Liver (tissue), 9 donors: Measurements from ENCODE around the gene FGD4. TPM values are rescaled to one million over a fixed set of nuclear protein-coding genes. Genes with fewer than 3 reads are reported as not detected.

Experiments used
- DNase-seq: peaks from one replicate; pipeline ENCODE4 v3.0.0-alpha.2; 2017; ENCODE audit warnings: low spot score
- H3K27ac ChIP-seq, 2 donors: one replicate each; pipeline ENCODE4 v1.7.0; 2013; ENCODE audit warnings: inconsistent platforms in 2 of 2, low read length in 2 of 2, control low read depth in 1 of 2, low read depth in 1 of 2, mild to moderate bottlenecking in 1 of 2
- H3K27me3 ChIP-seq, 4 donors: one replicate each; pipeline versions ENCODE4 v1.6.1 to v1.7.0; 2013; ENCODE audit warnings: low read length in 3 of 4, inconsistent platforms in 1 of 4, mild to moderate bottlenecking in 1 of 4, moderate library complexity in 1 of 4; ENCODE audit not compliant: control insufficient read depth in 4 of 4, insufficient read depth in 4 of 4
- H3K36me3 ChIP-seq, 4 donors: one replicate each; pipeline versions ENCODE4 v1.6.1 to v1.7.0; 2013; ENCODE audit warnings: low read length in 3 of 4, mild to moderate bottlenecking in 3 of 4, low read depth in 1 of 4, moderate library complexity in 1 of 4; ENCODE audit not compliant: control insufficient read depth in 4 of 4, insufficient read depth in 3 of 4
- H3K4me1 ChIP-seq, 4 donors: one replicate each; pipeline versions ENCODE4 v1.6.1 to v1.7.0; 2013; ENCODE audit warnings: low read length in 3 of 4, mild to moderate bottlenecking in 3 of 4, moderate library complexity in 1 of 4; ENCODE audit not compliant: control insufficient read depth in 4 of 4, insufficient read depth in 4 of 4
- H3K4me3 ChIP-seq, 3 donors: one replicate each; pipeline versions ENCODE4 v1.6.1 to v1.7.0; 2013; ENCODE audit warnings: low read length in 3 of 3, control low read depth in 1 of 3, low read depth in 1 of 3, mild to moderate bottlenecking in 1 of 3
- H3K9ac ChIP-seq, 2 donors: one replicate each; pipeline ENCODE4 v1.7.0; 2013; ENCODE audit warnings: low read length in 2 of 2, mild to moderate bottlenecking in 2 of 2, moderate library complexity in 2 of 2, control low read depth in 1 of 2, low read depth in 1 of 2
- H3K9me3 ChIP-seq, 4 donors: one replicate each; pipeline versions ENCODE4 v1.6.1 to v1.7.0; 2013; ENCODE audit warnings: low read length in 3 of 4; ENCODE audit not compliant: control insufficient read depth in 4 of 4
- EGR1 ChIP-seq, 2 donors: IDR thresholded peaks; 2 replicates each; pipeline ENCODE4 v1.6.1; 2016 to 2018; ENCODE audit warnings: antibody characterized with exemption in 2 of 2, low read depth in 2 of 2
- FOXA1 ChIP-seq: IDR thresholded peaks from 2 replicates; pipeline ENCODE4 v1.6.1; 2016; ENCODE audit warnings: antibody characterized with exemption
- FOXA2 ChIP-seq: IDR thresholded peaks from 2 replicates; pipeline ENCODE4 v1.6.1; 2016; ENCODE audit warnings: antibody characterized with exemption
- GABPA ChIP-seq, 2 donors: IDR thresholded peaks in 1 of 2; conservative IDR thresholded peaks in 1 of 2; 2 replicates each; pipeline ENCODE4 v1.6.1; 2016; ENCODE audit warnings: antibody characterized with exemption in 2 of 2, mild to moderate bottlenecking in 1 of 2, moderate library complexity in 1 of 2
- HNF4A ChIP-seq, 2 donors: conservative IDR thresholded peaks; 2 replicates each; pipeline ENCODE4 v1.6.1; 2016; ENCODE audit warnings: antibody characterized with exemption in 2 of 2, mild to moderate bottlenecking in 2 of 2
- HNF4G ChIP-seq: IDR thresholded peaks from 2 replicates; pipeline ENCODE4 v1.6.1; 2016; ENCODE audit warnings: antibody characterized with exemption
- NR2F2 ChIP-seq: IDR thresholded peaks from 2 replicates; pipeline ENCODE4 v1.6.1; 2016; ENCODE audit warnings: antibody characterized with exemption
- RAD21 ChIP-seq, 2 donors: IDR thresholded peaks; 2 replicates each; pipeline ENCODE4 v1.6.1; 2016; ENCODE audit warnings: antibody characterized with exemption in 2 of 2, mild to moderate bottlenecking in 2 of 2
- SP1 ChIP-seq: IDR thresholded peaks from 2 replicates; pipeline ENCODE4 v1.6.1; 2018; ENCODE audit warnings: antibody characterized with exemption, mild to moderate bottlenecking
- TAF1 ChIP-seq: conservative IDR thresholded peaks from 2 replicates; pipeline ENCODE4 v1.6.1; 2016; ENCODE audit warnings: antibody characterized with exemption, mild to moderate bottlenecking
- YY1 ChIP-seq: IDR thresholded peaks from 2 replicates; pipeline ENCODE4 v1.6.1; 2016; ENCODE audit warnings: antibody characterized with exemption, mild to moderate bottlenecking
- WGBS: extraction: QIAGEN DNeasy Blood & Tissue Kit; methylation state at CpG from one replicate; pipeline ENCODE4 v1.1.7; 2013; 5-methylcytosine and 5-hydroxymethylcytosine counted together
- polyA plus RNA-seq, 2 donors: library from polyadenylated mRNA; stranded (reverse) in 1 of 2; unstranded in 1 of 2; fragments of 200-250 nt in 1 of 2; fragments of >200 nt in 1 of 2; fragmentation: Nextera tagmentation in 1 of 2; extraction: Ambion mirVana in 1 of 2; gene quantifications; one replicate each; pipeline versions ENCODE4 v1.2.1 to v1.2.3, GENCODE V29; 2013 to 2015
- total RNA-seq, 2 donors: library from RNA; depleted of rRNA; stranded (reverse); fragments of >200 nt; gene quantifications; one replicate each; pipeline ENCODE4 v1.2.3, GENCODE V29; 2014
- TF ChIP-seq, protein P1 (sequence below): IDR thresholded peaks from 2 replicates; pipeline ENCODE4 v1.6.1; 2016; ENCODE audit warnings: antibody characterized with exemption
- TF ChIP-seq, protein P2 (sequence below): IDR thresholded peaks from 2 replicates; pipeline ENCODE4 v1.6.1; 2016; ENCODE audit warnings: antibody characterized with exemption, mild to moderate bottlenecking
- TF ChIP-seq, protein P3 (sequence below): IDR thresholded peaks from 2 replicates; pipeline ENCODE4 v1.6.1; 2016; ENCODE audit warnings: antibody characterized with exemption
- TF ChIP-seq, protein P4 (sequence below): fragments of 150-350 bp; IDR thresholded peaks from 2 replicates; pipeline ENCODE4 v1.5.1; 2017; ENCODE audit warnings: improper control_type of control experiment, low read depth, low read length; ENCODE audit not compliant: missing input control
- TF ChIP-seq, protein P5 (sequence below): IDR thresholded peaks from 2 replicates; pipeline ENCODE4 v1.6.1; 2016; ENCODE audit warnings: antibody characterized with exemption
- donor health status: healthy.
- donor health status: healthy.
- donor health status: healthy.
- donor health status: healthy.
- donor health status: healthy.

FGD4 gene
- total and polyA plus RNA-seq, 4 donors = 3.8 to 26.4 (median 9.0) TPM

DNA sequence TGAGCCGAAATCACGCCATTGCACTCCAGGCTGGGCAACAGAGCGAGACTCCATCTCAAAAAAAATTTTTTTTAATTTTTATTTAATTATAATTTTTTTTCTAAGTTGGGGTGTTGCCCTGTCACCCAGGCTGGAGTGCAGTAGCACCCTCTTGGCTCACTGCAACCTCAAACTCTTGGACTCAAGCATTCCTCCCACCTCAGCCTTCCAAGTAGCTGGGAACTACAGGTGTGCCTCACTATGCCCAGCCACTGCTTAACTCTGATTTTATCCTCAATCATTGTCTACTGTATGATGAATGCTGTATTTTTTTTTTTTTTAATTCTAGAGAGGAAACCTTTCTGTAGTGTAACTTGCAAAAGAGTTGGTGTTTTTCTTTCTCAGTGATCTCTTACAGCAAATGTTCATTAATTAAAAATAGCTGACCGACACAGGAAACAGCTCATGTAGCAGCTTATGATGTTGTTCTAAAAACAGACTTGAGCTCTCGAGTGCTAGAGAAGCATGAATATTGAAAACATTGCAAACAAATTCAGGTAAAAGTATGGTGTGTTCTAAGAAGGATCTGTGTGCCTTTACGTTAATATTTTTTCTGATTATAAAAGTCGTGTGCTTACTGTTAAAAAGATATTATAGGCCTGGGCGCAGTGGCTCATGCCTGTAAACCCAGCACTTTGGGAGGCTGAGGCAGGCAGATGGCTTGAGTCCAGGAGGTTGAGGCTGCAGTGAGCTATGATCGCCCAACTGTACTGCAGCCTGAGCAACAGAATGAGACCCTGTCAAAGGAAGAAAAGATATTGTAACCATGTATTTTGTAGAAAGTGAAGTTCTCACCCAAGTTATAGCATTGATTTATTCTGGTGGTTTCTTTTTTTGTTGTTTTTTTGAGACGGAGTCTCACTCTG lies 68.9 kb downstream of the FGD4 start:
- DNase-seq = no peak
- TF ChIP-seq FOXA2 (no peak), YY1 (no peak), GABPA (IDR thresholded peaks at IDR 0.05 in 1 of 2, conservative IDR thresholded peaks at IDR 0.05 in 1 of 2) (no peak), FOXA1 (no peak), NR2F2 (no peak), HNF4G (no peak), TAF1 (no peak), HNF4A (conservative IDR thresholded peaks at IDR 0.05) (no peak), RAD21 (IDR thresholded peaks at IDR 0.05) (no peak), SP1 (no peak), EGR1 (IDR thresholded peaks at IDR 0.05; ENCODE audit: low read depth in 2 of 2) (no peak)
- TF ChIP-seq, protein P1, sequence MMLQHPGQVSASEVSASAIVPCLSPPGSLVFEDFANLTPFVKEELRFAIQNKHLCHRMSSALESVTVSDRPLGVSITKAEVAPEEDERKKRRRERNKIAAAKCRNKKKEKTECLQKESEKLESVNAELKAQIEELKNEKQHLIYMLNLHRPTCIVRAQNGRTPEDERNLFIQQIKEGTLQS = no peak
- TF ChIP-seq, protein P2, sequence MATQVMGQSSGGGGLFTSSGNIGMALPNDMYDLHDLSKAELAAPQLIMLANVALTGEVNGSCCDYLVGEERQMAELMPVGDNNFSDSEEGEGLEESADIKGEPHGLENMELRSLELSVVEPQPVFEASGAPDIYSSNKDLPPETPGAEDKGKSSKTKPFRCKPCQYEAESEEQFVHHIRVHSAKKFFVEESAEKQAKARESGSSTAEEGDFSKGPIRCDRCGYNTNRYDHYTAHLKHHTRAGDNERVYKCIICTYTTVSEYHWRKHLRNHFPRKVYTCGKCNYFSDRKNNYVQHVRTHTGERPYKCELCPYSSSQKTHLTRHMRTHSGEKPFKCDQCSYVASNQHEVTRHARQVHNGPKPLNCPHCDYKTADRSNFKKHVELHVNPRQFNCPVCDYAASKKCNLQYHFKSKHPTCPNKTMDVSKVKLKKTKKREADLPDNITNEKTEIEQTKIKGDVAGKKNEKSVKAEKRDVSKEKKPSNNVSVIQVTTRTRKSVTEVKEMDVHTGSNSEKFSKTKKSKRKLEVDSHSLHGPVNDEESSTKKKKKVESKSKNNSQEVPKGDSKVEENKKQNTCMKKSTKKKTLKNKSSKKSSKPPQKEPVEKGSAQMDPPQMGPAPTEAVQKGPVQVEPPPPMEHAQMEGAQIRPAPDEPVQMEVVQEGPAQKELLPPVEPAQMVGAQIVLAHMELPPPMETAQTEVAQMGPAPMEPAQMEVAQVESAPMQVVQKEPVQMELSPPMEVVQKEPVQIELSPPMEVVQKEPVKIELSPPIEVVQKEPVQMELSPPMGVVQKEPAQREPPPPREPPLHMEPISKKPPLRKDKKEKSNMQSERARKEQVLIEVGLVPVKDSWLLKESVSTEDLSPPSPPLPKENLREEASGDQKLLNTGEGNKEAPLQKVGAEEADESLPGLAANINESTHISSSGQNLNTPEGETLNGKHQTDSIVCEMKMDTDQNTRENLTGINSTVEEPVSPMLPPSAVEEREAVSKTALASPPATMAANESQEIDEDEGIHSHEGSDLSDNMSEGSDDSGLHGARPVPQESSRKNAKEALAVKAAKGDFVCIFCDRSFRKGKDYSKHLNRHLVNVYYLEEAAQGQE = no peak
- TF ChIP-seq, protein P3, sequence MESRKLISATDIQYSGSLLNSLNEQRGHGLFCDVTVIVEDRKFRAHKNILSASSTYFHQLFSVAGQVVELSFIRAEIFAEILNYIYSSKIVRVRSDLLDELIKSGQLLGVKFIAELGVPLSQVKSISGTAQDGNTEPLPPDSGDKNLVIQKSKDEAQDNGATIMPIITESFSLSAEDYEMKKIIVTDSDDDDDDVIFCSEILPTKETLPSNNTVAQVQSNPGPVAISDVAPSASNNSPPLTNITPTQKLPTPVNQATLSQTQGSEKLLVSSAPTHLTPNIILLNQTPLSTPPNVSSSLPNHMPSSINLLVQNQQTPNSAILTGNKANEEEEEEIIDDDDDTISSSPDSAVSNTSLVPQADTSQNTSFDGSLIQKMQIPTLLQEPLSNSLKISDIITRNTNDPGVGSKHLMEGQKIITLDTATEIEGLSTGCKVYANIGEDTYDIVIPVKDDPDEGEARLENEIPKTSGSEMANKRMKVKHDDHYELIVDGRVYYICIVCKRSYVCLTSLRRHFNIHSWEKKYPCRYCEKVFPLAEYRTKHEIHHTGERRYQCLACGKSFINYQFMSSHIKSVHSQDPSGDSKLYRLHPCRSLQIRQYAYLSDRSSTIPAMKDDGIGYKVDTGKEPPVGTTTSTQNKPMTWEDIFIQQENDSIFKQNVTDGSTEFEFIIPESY = no peak
- TF ChIP-seq, protein P4, sequence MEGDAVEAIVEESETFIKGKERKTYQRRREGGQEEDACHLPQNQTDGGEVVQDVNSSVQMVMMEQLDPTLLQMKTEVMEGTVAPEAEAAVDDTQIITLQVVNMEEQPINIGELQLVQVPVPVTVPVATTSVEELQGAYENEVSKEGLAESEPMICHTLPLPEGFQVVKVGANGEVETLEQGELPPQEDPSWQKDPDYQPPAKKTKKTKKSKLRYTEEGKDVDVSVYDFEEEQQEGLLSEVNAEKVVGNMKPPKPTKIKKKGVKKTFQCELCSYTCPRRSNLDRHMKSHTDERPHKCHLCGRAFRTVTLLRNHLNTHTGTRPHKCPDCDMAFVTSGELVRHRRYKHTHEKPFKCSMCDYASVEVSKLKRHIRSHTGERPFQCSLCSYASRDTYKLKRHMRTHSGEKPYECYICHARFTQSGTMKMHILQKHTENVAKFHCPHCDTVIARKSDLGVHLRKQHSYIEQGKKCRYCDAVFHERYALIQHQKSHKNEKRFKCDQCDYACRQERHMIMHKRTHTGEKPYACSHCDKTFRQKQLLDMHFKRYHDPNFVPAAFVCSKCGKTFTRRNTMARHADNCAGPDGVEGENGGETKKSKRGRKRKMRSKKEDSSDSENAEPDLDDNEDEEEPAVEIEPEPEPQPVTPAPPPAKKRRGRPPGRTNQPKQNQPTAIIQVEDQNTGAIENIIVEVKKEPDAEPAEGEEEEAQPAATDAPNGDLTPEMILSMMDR = no peak
- TF ChIP-seq, protein P5, sequence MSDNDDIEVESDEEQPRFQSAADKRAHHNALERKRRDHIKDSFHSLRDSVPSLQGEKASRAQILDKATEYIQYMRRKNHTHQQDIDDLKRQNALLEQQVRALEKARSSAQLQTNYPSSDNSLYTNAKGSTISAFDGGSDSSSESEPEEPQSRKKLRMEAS = no peak
- WGBS = 78% methylated on average over 10 of the region's 10 CpGs
- H3K4me1 ChIP-seq = peaks cover 0 to 13% (median under 1%) of the 10 kb centered on the region in 4 donors
- no peak overlapping the region for H3K9ac ChIP-seq
- H3K27ac ChIP-seq = no peak overlapping the region
- no peaks in the 10 kb centered on the region for H3K9me3 ChIP-seq
- no peak overlapping the region for H3K4me3 ChIP-seq
- no peaks in the 10 kb centered on the region for H3K27me3 ChIP-seq
- H3K36me3 ChIP-seq = no peaks in the 10 kb centered on the region
